NCI-H82 (cell line): Measurements from ENCODE around the gene DROSHA.
"Not testable (repeated sequence)": the region's sequence is repeated elsewhere in the genome, so short reads cannot be mapped to it uniquely, and the experiment has no call there.

ENCODE experiments used
- DNase-seq: peaks from one replicate; lab custom pipeline; 2025; lab: John Stamatoyannopoulos, UW

Gene DROSHA

GRCh38 chr5:31531888-31532547 is at the start of gene DROSHA, which contains the start of gene C5orf22:
DROSHA (minus strand) TSS chr5:31532093; CDS start chr5:31529059, 3,034 bp downstream.
C5orf22 (plus strand) TSS chr5:31532301; CDS start chr5:31532393, 92 bp downstream.
- peak; percentile 98 for DNase-seq

GRCh38 chr5:31579558-31579957 is 47.7 kb upstream of the DROSHA start:
- no peak for DNase-seq

GRCh38 chr5:31577438-31577837 is 45.5 kb upstream of the DROSHA start:
- DNase-seq: no peak

GRCh38 chr5:31574772-31575171 is 42.9 kb upstream of the DROSHA start:
- no peak for DNase-seq

GRCh38 chr5:31573494-31574142 is 41.7 kb upstream of the DROSHA start:
- DNase-seq: no peak

GRCh38 chr5:31569068-31569467 is 37.2 kb upstream of the DROSHA start:
- DNase-seq: no peak

- no peak for DNase-seq
Measured at GRCh38 chr5:31568302-31568835, 36.5 kb upstream of the DROSHA start.

GRCh38 chr5:31566362-31566761 is 34.5 kb upstream of the DROSHA start:
- DNase-seq: not testable (repeated sequence)

GRCh38 chr5:31563216-31563615 is 31.3 kb upstream of the DROSHA start:
- no peak for DNase-seq

- DNase-seq: peak; percentile 58
Measured at GRCh38 chr5:31561946-31562345, 30.1 kb upstream of the DROSHA start.

GRCh38 chr5:31559942-31560341 is 28.0 kb upstream of the DROSHA start:
- DNase-seq: no peak

- DNase-seq: no peak
Measured at GRCh38 chr5:31556461-31556860, 24.6 kb upstream of the DROSHA start.

- no peak for DNase-seq
Measured at GRCh38 chr5:31554552-31554951, 22.7 kb upstream of the DROSHA start.

GRCh38 chr5:31553863-31554262 is 22.0 kb upstream of the DROSHA start:
- DNase-seq: no peak

GRCh38 chr5:31551878-31552277 is 20.0 kb upstream of the DROSHA start:
- DNase-seq: no peak

GRCh38 chr5:31549114-31549513 is 17.2 kb upstream of the DROSHA start:
- DNase-seq: not testable (repeated sequence)

GRCh38 chr5:31537851-31538250 is 6.0 kb upstream of the DROSHA start:
- DNase-seq: no peak

GRCh38 chr5:31537349-31537748 is 5.5 kb upstream of the DROSHA start:
- DNase-seq: no peak

GRCh38 chr5:31536873-31537272 is 5.0 kb upstream of the DROSHA start:
- DNase-seq: no peak

GRCh38 chr5:31534527-31535046 is 2.7 kb upstream of the DROSHA start:
- DNase-seq: peak; percentile 2

GRCh38 chr5:31531543-31531887 is 378 bp downstream of the DROSHA start:
- DNase-seq: peak; percentile 26

GRCh38 chr5:31530541-31531265 is 1.2 kb downstream of the DROSHA start:
- peak; percentile 75 for DNase-seq

GRCh38 chr5:31523041-31523440 is 8.9 kb downstream of the DROSHA start:
- no peak for DNase-seq
